Measurements from ENCODE around the gene TXK.

Gene TXK

GRCh38 chr4:48103483-48104139, 30.4 kb downstream of the TXK start:
- no peak for DNase-seq (ENCODE audit: low read depth in 3 of 3, low spot score in 1 of 3)

DNA sequence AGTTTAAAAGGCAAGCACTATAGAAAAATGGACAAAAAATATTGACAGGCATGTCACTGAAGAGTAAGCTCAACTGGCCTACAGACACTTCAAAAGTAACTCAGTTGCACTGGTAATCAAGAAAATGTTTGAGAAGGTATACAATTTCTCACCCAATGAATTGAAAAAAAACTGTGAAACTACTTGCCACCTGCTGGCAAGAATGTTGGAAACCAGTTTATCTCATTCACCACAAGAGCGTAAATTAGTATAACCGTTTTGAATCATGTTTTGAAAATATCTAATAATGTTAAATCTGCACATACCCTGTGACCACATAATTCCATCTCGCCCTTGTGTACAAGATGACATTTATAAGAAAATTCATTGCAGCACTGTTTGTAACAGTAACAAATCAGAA, 31.7 kb downstream of the TXK start:
- DNase-seq (ENCODE audit: low read depth in 3 of 3, low spot score in 1 of 3), result no peak

DNA sequence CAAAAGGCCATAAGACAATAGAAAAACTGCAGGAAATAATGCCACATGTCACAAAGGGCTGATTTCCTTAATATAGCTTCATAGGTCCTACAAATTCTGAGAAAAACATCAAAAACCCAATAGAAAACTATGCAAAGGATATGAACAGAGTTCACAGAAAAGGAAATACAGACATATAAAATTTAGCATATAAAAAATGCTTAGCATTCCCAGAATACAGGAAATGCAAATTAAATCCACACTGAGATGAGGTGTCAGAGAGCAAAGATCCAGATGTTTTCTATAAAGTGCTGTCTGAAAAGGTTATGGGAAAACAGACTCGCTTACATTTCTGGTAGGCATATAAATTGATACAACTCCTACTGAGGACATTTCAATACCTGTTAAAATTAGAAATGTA, 33.8 kb downstream of the TXK start:
- DNase-seq (ENCODE audit: low read depth in 3 of 3, low spot score in 1 of 3), result no peak

- no peak for DNase-seq (ENCODE audit: low read depth in 3 of 3, low spot score in 1 of 3)
These were observed 38.6 kb downstream of the TXK start for GRCh38 chr4:48095441-48095840.

GRCh38 chr4:48093991-48094416, 40.0 kb downstream of the TXK start:
- no peak for DNase-seq (ENCODE audit: low read depth in 3 of 3, low spot score in 1 of 3)

DNA sequence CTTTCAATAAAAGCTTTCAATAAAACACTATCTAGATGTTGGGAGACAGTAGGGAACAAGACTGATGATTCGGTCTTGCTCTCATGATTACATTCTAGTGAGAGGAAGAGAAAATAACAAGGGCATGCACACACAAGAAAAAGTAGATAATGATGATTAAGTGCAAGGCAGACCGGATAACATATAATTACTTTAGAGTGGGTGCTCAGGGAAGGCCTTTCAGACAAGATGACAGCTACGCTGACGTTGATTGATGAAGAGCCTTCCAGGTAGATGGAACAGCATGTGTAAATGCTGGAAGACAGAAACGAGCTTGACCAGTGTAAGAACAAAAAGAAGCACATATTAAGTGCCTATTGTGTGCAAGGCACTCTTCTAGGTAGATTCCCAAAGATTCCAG, 43.4 kb downstream of the TXK start:
- DNase-seq (ENCODE audit: low read depth in 3 of 3, low spot score in 1 of 3), result no peak

- no peak for DNase-seq (ENCODE audit: low read depth in 3 of 3, low spot score in 1 of 3)
These were observed 48.0 kb downstream of the TXK start for GRCh38 chr4:48085821-48086589.

DNA sequence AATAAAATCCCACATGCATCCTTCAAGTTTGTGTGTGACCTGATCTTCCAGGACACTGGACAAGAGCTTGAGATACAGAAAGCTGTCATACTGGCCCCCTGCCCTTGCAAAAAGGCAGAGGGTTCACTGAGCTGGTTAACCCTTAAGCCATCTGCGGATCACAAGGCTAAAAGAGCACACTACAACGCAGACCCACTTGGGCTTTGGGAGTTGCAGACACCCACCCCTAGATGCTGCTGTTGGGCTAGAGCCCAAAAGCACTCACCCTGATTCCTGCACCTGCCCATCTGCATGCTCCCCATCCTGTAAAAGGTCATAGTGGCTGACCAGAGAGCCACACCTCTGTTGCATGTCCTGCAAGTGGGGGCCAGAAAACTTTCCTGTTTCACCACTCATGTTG, 51.1 kb downstream of the TXK start:
- DNase-seq (ENCODE audit: low read depth in 3 of 3, low spot score in 1 of 3), result no peak

DNA sequence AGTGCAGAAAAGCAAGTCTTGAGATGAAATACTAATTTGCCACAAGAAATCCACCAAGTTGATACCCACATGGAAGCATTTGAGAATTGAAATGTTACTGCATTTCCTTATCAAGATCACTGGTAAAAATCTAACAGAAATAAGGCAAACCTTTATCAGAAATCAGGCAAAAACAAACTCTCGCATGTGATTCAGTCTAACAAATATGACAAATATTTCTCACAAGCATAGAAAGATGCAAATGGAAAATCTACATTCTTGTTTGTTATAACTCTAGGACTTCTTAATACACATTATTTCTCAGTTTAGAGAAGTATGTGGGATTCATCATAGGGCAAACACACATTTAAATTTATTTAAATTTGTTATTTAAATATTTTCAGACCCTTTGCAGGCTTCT, 52.9 kb downstream of the TXK start:
- DNase-seq (ENCODE audit: low read depth in 3 of 3, low spot score in 1 of 3), result no peak

- no peak for DNase-seq (ENCODE audit: low read depth in 3 of 3, low spot score in 1 of 3)
These were observed 54.1 kb downstream of the TXK start for GRCh38 chr4:48079972-48080391.

GRCh38 chr4:48078862-48079655, 55.0 kb downstream of the TXK start:
- no peak for DNase-seq (ENCODE audit: low read depth in 3 of 3, low spot score in 1 of 3)

DNA sequence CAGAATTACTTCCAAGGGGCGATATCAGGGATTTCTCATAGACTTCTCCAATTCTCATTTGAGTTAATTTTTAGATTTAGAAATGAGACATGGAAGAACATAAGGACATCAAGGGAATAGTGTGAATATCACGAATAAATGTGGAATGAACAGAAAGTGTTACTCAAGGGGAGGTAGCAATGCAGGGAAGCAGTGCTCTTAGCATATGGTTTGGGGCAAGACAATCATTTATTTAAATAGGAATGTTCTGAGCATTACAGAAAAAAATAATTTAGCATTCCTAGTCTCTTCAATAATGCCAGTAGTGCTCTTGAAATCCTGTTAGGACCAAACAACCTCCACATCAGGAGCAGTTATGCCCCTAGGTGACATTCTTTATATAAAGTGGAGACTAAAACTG, 55.6 kb downstream of the TXK start:
- no peak for DNase-seq (ENCODE audit: low read depth in 3 of 3, low spot score in 1 of 3)

GRCh38 chr4:48074657-48075056, 59.4 kb downstream of the TXK start:
- DNase-seq (ENCODE audit: low read depth in 3 of 3, low spot score in 1 of 3), result no peak

GRCh38 chr4:48073567-48074103, 60.4 kb downstream of the TXK start:
- DNase-seq (ENCODE audit: low read depth in 3 of 3, low spot score in 1 of 3), result no peak

DNA sequence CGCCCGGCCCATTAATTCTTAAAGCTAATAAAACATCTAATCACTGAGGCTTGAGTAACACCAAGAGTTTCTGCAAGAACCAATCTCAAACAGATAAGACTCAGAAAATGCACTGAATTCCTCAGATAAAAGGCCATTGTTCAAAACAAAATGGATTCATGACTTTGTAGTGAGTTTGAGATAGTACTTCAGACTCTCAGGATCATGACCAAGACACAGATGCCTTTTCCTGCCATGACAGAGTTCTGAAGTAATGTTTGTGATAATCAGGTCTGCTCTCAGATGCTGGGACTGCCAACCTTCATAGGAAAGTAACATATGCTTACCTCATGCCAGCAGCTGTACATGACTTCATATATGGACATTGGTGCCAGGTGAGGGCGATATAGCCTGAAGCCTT, 62.9 kb downstream of the TXK start:
- DNase-seq (ENCODE audit: low read depth in 3 of 3, low spot score in 1 of 3), result no peak

- no peak for DNase-seq (ENCODE audit: low read depth in 3 of 3, low spot score in 1 of 3)
These were observed 65.0 kb downstream of the TXK start for GRCh38 chr4:48069026-48069425.

DNA sequence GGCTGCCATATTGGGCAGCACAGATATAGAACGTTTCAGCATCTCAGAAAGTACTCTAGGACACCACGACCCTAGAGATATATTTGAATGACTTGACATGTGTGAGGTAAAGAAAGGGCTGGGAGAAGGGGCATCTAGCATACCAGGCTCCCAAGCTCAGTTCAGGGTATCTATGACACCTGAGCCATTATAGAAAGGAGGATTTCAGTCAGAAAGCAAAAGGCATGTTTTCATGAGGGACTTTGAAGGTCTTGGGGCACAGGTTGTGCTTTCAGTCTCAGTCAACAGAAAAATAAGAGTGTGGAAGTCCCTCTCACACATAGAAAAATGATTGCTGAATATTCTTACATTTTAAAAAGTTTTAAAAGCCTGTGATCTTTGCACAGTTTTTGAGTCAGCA, 65.9 kb downstream of the TXK start:
- no peak for DNase-seq (ENCODE audit: low read depth in 3 of 3, low spot score in 1 of 3)

- no peak for DNase-seq (ENCODE audit: low read depth in 3 of 3, low spot score in 1 of 3)
These were observed 66.5 kb downstream of the TXK start for GRCh38 chr4:48067536-48067935.

DNA sequence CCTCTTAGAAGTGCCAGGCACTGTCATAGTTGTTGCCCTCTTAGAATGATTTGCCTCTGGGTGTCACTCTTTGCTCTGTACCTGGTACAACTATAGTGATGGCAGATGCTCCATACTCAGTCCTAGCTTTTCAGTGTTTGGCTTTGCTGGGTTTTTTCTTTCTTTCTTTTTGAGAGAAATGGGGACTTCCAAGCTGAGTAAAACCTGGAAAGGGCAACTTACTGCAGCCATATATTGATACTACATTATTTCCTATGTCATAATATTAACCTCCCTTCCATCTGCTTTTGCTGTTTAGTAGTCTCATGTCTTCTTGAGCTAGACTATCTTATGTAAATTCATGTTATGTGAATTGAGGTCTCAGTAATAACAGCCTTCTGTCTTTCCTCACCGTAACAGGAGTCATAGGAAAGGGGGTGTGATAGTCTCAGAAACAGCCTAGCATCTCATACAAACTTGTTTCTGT, 68.4 kb downstream of the TXK start:
- no peak for DNase-seq (ENCODE audit: low read depth in 3 of 3, low spot score in 1 of 3)

- DNase-seq (ENCODE audit: low read depth in 3 of 3, low spot score in 1 of 3), result no peak
These were observed 69.7 kb downstream of the TXK start for GRCh38 chr4:48064349-48064748.

- DNase-seq (ENCODE audit: low read depth in 3 of 3, low spot score in 1 of 3), result no peak
These were observed 75.2 kb downstream of the TXK start for GRCh38 chr4:48058617-48059530.
